Heart right ventricle (tissue), 16 donors: ENCODE data around the gene TRAP1. TPM values are rescaled to one million over a fixed set of nuclear protein-coding genes. Genes with fewer than 3 reads are reported as not detected.
A peak's percentile ranks its signal among the peaks of the same experiment; 100 is the strongest.

Experiments used
- ATAC-seq, 8 donors: fragments of 200-7000 bp; cut with Tn5 transposase; one replicate each; pipeline ENCODE4 v1.9.1; 2020; ENCODE audit warnings: mild to moderate bottlenecking in 8 of 8, moderate library complexity in 8 of 8, moderate number of reproducible peaks in 1 of 8
- DNase-seq, 2 donors: peaks; one replicate each; pipeline ENCODE4 v3.0.0-alpha.2; 2020
- H3K27ac ChIP-seq, 10 donors: fragments of 200-600 bp; sonication (generic) in 2 of 10; one replicate each; pipeline versions ENCODE4 v1.5.0 to v1.8.0; 2020 to 2022; ENCODE audit warnings: mild to moderate bottlenecking in 3 of 10
- H3K27me3 ChIP-seq, 7 donors: fragments of 200-600 bp; one replicate each; pipeline ENCODE4 v1.8.0; 2021 to 2022; ENCODE audit warnings: mild to moderate bottlenecking in 2 of 7
- H3K36me3 ChIP-seq, 9 donors: fragments of 200-600 bp; sonication (generic) in 1 of 9; one replicate each; pipeline versions ENCODE4 v1.5.0 to v1.8.0; 2020 to 2022; ENCODE audit warnings: mild to moderate bottlenecking in 2 of 9
- H3K4me1 ChIP-seq, 9 donors: fragments of 200-600 bp; sonication (generic) in 1 of 9; one replicate each; pipeline versions ENCODE4 v1.5.0 to v1.8.0; 2020 to 2022; ENCODE audit warnings: mild to moderate bottlenecking in 4 of 9
- H3K4me3 ChIP-seq, 10 donors: fragments of 200-600 bp; sonication (generic) in 2 of 10; one replicate each; pipeline versions ENCODE4 v1.5.0 to v1.8.0; 2020 to 2022; ENCODE audit warnings: mild to moderate bottlenecking in 7 of 10, moderate library complexity in 2 of 10
- H3K9me3 ChIP-seq, 11 donors: fragments of 200-600 bp in 10 of 11; sonication (generic) in 2 of 11; one replicate each; pipeline versions ENCODE4 v1.5.0 to v1.8.0; 2013 to 2022; ENCODE audit warnings: mild to moderate bottlenecking in 2 of 11, control low read depth in 1 of 11, moderate library complexity in 1 of 11
- CTCF ChIP-seq, 9 donors: fragments of 200-600 bp; sonication (generic) in 2 of 9; IDR thresholded peaks; one replicate each; pipeline versions ENCODE4 v1.5.0 to v1.8.0; 2021 to 2022; ENCODE audit warnings: antibody characterized with exemption in 9 of 9, mild to moderate bottlenecking in 5 of 9, moderate library complexity in 1 of 9
- WGBS, 2 donors: extraction: QIAGEN DNeasy Blood & Tissue Kit; methylation state at CpG; one replicate each; pipeline ENCODE4 v1.1.7; 2013; ENCODE audit warnings: inconsistent platforms in 1 of 2; 5-methylcytosine and 5-hydroxymethylcytosine counted together
- intact Hi-C, 10 donors: fragments of 100-400 bp; cut with DNase I; formaldehyde crosslinking; loops; one replicate each; pipeline versions ENCODE4 v1.11.1 to v1.14.2; 2022
- polyA plus RNA-seq, 2 donors: library from polyadenylated mRNA; stranded (reverse); fragments of 200-250 nt; gene quantifications; one replicate each; pipeline ENCODE4 v1.2.3, GENCODE V29; 2013
- total RNA-seq, 10 donors: library from RNA; stranded (reverse); fragmentation: NEBNext Ultra II Directional in 3 of 10; extraction: Animal tissue kit (Norgen Biotek cat#: 25700) in 3 of 10; gene quantifications; one replicate each; pipeline versions ENCODE4 v1.2.1 to v1.2.4, GENCODE V29; 2021 to 2023
- donor health status: Arrhythmogenic right ventricular cardiomyopathy.
- donor health status: ischemic (EF 13 %, LVEDD 7.1; RV severe dilation, severe dysfunction).
- donor health status: healthy with polysubstance abuse.
- donor health status: DM: no; HTN: yes; CAD: no.
- donor health status: DM: no; HTN: no; CAD: no.
- donor health status: ischemic (EF 25% LVEDD 6.9; RV normal size, moderate dysfunction).
- donor health status: ischemic (EF 25% LVEDD 5.7; RV mildly dilated, moderate dysfunction).
- donor health status: healthy.
- donor health status: DM: yes; HTN: yes; CAD: no.
- donor health status: Ischemic cardiomyopathy.
- donor health status: ischemic (EF 35%, LVEDD 5.7; RV mildly dilated, moderate dysfunction).
- donor health status: nonischemic (EF 11% LVEDD 7.7; RV severe dilation, severe dysfunction).
- donor health status: DM: yes; HTN: yes; CAD: no.
- donor health status: PGD.
- donor health status: ischemic (EF 29% LVEDD 5.4; RV normal size, mild dysfunction).
- donor health status: nonischemic (EF 23%, LVEDD 6.1; RV moderate dilation, normal function).

TRAP1 gene
- total and polyA plus RNA-seq, 12 donors: 57.3 to 148 (median 120) TPM

GRCh38 chr16:3756113-3756512, 38.8 kb upstream of the TRAP1 start:
- no peaks in the 10 kb centered on the region for H3K27me3 ChIP-seq
- H3K9me3 ChIP-seq: no peaks in the 10 kb centered on the region
- peaks cover 0 to 100% (median 26%) of the 10 kb centered on the region in 9 donors for H3K36me3 ChIP-seq
- intact Hi-C loops: no loop called here
- no peak for DNase-seq
- no peak overlapping the region for H3K27ac ChIP-seq
- WGBS, 2 donors: 91 to 92% methylated on average over 9 of the region's 9 CpGs
- no peak overlapping the region for H3K4me3 ChIP-seq
- ATAC-seq: no peak
- no peak for TF ChIP-seq CTCF (IDR thresholded peaks at IDR 0.05)
- H3K4me1 ChIP-seq: peaks cover 0 to 16% (median 0%) of the 10 kb centered on the region in 9 donors

- Histone ChIP-seq H3K27ac (peak overlapping the region in 1 of 10 donors; percentile 69), H3K4me3 (no peak overlapping the region), H3K9me3 (no peaks in the 10 kb centered on the region), H3K4me1 (peaks cover 0 to 16% (median 0%) of the 10 kb centered on the region in 9 donors), H3K36me3 (peaks cover 0 to 100% (median 35%) of the 10 kb centered on the region in 9 donors), H3K27me3 (no peaks in the 10 kb centered on the region)
- ATAC-seq (no peak), DNase-seq (no peak)
- intact Hi-C loops: no loop called here
- no peak for TF ChIP-seq CTCF (IDR thresholded peaks at IDR 0.05)
- WGBS, 2 donors: 92 to 93% methylated on average over 4 of the region's 4 CpGs
Measured at GRCh38 chr16:3755249-3755648, 37.9 kb upstream of the TRAP1 start.

GRCh38 chr16:3754772-3755171, 37.4 kb upstream of the TRAP1 start:
- H3K4me3 ChIP-seq: no peak overlapping the region
- H3K27ac ChIP-seq: peak overlapping the region in 3 of 10 donors; percentile 51 to 69 (median 57)
- no peaks in the 10 kb centered on the region for H3K9me3 ChIP-seq
- peaks cover 0 to 16% (median 0%) of the 10 kb centered on the region in 9 donors for H3K4me1 ChIP-seq
- 81 to 82% methylated on average over 5 of the region's 5 CpGs for WGBS, 2 donors
- TF ChIP-seq CTCF (IDR thresholded peaks at IDR 0.05): no peak
- DNase-seq: no peak
- H3K27me3 ChIP-seq: no peaks in the 10 kb centered on the region
- intact Hi-C loops: no loop called here
- peaks cover 0 to 100% (median 39%) of the 10 kb centered on the region in 9 donors for H3K36me3 ChIP-seq
- no peak for ATAC-seq

- Histone ChIP-seq H3K9me3 (no peaks in the 10 kb centered on the region), H3K27ac (peak overlapping the region in 4 of 10 donors; percentile 33 to 69 (median 54)), H3K36me3 (peaks cover 0 to 100% (median 40%) of the 10 kb centered on the region in 9 donors), H3K4me3 (no peak overlapping the region), H3K4me1 (peaks cover 0 to 16% (median 0%) of the 10 kb centered on the region in 9 donors), H3K27me3 (no peaks in the 10 kb centered on the region)
- DNase-seq (no peak), ATAC-seq (peak in 1 of 8 donors; percentile 69)
- intact Hi-C loops: no loop called here
- 54 to 67% methylated on average over 4 of the region's 4 CpGs for whole genome bisulfite sequencing, 2 donors
- TF ChIP-seq CTCF (IDR thresholded peaks at IDR 0.05): no peak
Measured at GRCh38 chr16:3754081-3754703, 36.9 kb upstream of the TRAP1 start.
